Spleen (tissue), 11 donors: Measurements from ENCODE around the gene FANCE. TPM values are rescaled to one million over a fixed set of nuclear protein-coding genes. Genes with fewer than 3 reads are reported as not detected.
"Not testable (repeated sequence)": the region's sequence is repeated elsewhere in the genome, so short reads cannot be mapped to it uniquely, and the experiment has no call there.

Experiments
- DNase-seq: peaks from one replicate; pipeline ENCODE4 v3.0.0-alpha.2; 2020
- H3K27ac ChIP-seq, 8 donors: fragments of 200-600 bp; sonication (generic) in 7 of 8; 1 replicate in 4 of 8; 2 replicates in 4 of 8; pipeline versions ENCODE4 v1.5.0 to v1.8.0; 2016 to 2021; ENCODE audit warnings: inconsistent platforms in 4 of 8, mild to moderate bottlenecking in 4 of 8, moderate library complexity in 1 of 8
- H3K27me3 ChIP-seq, 7 donors: fragments of 200-600 bp; sonication (generic) in 6 of 7; replicated peaks in 1 of 7; 1 replicate in 4 of 7; 2 replicates in 3 of 7; pipeline versions ENCODE4 v1.5.0 to v1.8.0; 2016 to 2021; ENCODE audit warnings: inconsistent platforms in 3 of 7, mild to moderate bottlenecking in 1 of 7
- H3K36me3 ChIP-seq, 6 donors: fragments of 200-600 bp; sonication (generic) in 5 of 6; 1 replicate in 4 of 6; 2 replicates in 2 of 6; pipeline versions ENCODE4 v1.5.0 to v1.8.0; 2016 to 2021; ENCODE audit warnings: inconsistent platforms in 2 of 6
- H3K4me1 ChIP-seq, 6 donors: fragments of 200-600 bp; sonication (generic) in 5 of 6; 1 replicate in 3 of 6; 2 replicates in 3 of 6; pipeline versions ENCODE4 v1.5.0 to v1.8.0; 2016 to 2021; ENCODE audit warnings: inconsistent platforms in 3 of 6
- H3K4me3 ChIP-seq, 8 donors: fragments of 200-600 bp; sonication (generic) in 7 of 8; 1 replicate in 4 of 8; 2 replicates in 4 of 8; pipeline versions ENCODE4 v1.5.0 to v1.8.0; 2016 to 2021; ENCODE audit warnings: inconsistent platforms in 4 of 8, mild to moderate bottlenecking in 4 of 8, moderate library complexity in 2 of 8
- H3K9me3 ChIP-seq, 8 donors: fragments of 200-600 bp; sonication (generic) in 7 of 8; 1 replicate in 4 of 8; 2 replicates in 4 of 8; pipeline versions ENCODE4 v1.5.0 to v1.8.0; 2016 to 2021; ENCODE audit warnings: inconsistent platforms in 4 of 8
- POLR2A ChIP-seq, 3 donors: fragments of 450-650 bp; IDR thresholded peaks; one replicate each; pipeline ENCODE4 v1.5.1; 2017; ENCODE audit warnings: antibody characterized with exemption in 3 of 3, mild to moderate bottlenecking in 1 of 3
- POLR2AphosphoS5 ChIP-seq, 3 donors: sonication (generic); formaldehyde crosslinking; IDR thresholded peaks; one replicate each; pipeline ENCODE4 v1.5.1; 2017; ENCODE audit warnings: antibody characterized with exemption in 3 of 3
- WGBS, 5 donors: extraction: QIAGEN DNeasy Blood & Tissue Kit in 3 of 5; methylation state at CpG; one replicate each; pipeline versions ENCODE4 v1.1.5 to v1.1.7; 2013 to 2018; 5-methylcytosine and 5-hydroxymethylcytosine counted together
- intact Hi-C: fragments of 100-400 bp; cut with DNase I; formaldehyde crosslinking; loops from one replicate; pipeline ENCODE4 v1.15.0; 2023; ENCODE audit warnings: low total_unique reads
- microRNA-seq, 3 donors: library from miRNA; unstranded; fragments of <30 nt; microRNA quantifications; one replicate each; pipeline versions ENCODE4 to v1.1.0, GENCODE V29; 2019 to 2020
- polyA plus RNA-seq, 3 donors: library from polyadenylated mRNA; stranded (reverse); fragments of 200-250 nt; gene quantifications; one replicate each; pipeline ENCODE4 v1.2.1, GENCODE V29; 2013
- small RNA-seq, 4 donors: library from RNA; depleted of rRNA; stranded (forward); fragments of <200 nt; gene quantifications; one replicate each; pipeline ENCODE3, GENCODE V24; 2016
- total RNA-seq, 7 donors: library from RNA; depleted of rRNA in 3 of 7; stranded (reverse); fragments of >200 nt in 3 of 7; fragmentation: NEBNext Ultra II Directional in 4 of 7; extraction: Animal tissue kit (Norgen Biotek cat#: 25700) in 4 of 7; gene quantifications; one replicate each; pipeline versions ENCODE4 v1.1.0 to v1.2.1, GENCODE V29; 2016 to 2021
- TF ChIP-seq, protein P1 (sequence below), 11 experiments: fragments of 200-600 bp in 7 of 11; fragments of 450-650 bp in 4 of 11; sonication (generic) in 4 of 11; IDR thresholded peaks in 8 of 11; conservative IDR thresholded peaks in 3 of 11; 1 replicate in 7 of 11; 2 replicates in 4 of 11; pipeline versions ENCODE4 v1.4.0 to v1.8.0; 2016 to 2021; ENCODE audit warnings: antibody characterized with exemption in 11 of 11, inconsistent platforms in 4 of 11, mild to moderate bottlenecking in 1 of 11
- donor health status: healthy with polysubstance abuse.
- donor health status: DM: no; HTN: no; CAD: no; lungs with moderate emphysema.
- donor health status: DM: no; HTN: no; CAD: no.
- donor health status: Bipolar disorder and iron deficiency.
- donor health status: healthy.
- donor health status: DM: no; HTN: no; CAD: no.
- donor health status: DM: yes; HTN: yes; CAD: no.

Gene FANCE
- total and polyA plus RNA-seq, 10 donors, result 2.9 to 5.8 (median 4.2) TPM

- Histone ChIP-seq H3K36me3 (no peaks in the 10 kb centered on the region), H3K27ac (no peak overlapping the region), H3K27me3 (peaks cover 0 to 47% (median 16%) of the 10 kb centered on the region in 7 donors), H3K4me3 (peak overlapping the region in 1 of 8 donors; percentile 5), H3K4me1 (peaks cover 0 to 11% (median 2%) of the 10 kb centered on the region in 6 donors), H3K9me3 (no peaks in the 10 kb centered on the region)
- DNase-seq, result no peak
- TF ChIP-seq POLR2A (IDR thresholded peaks at IDR 0.05) (no peak), POLR2AphosphoS5 (IDR thresholded peaks at IDR 0.05) (no peak)
- TF ChIP-seq, protein P1, sequence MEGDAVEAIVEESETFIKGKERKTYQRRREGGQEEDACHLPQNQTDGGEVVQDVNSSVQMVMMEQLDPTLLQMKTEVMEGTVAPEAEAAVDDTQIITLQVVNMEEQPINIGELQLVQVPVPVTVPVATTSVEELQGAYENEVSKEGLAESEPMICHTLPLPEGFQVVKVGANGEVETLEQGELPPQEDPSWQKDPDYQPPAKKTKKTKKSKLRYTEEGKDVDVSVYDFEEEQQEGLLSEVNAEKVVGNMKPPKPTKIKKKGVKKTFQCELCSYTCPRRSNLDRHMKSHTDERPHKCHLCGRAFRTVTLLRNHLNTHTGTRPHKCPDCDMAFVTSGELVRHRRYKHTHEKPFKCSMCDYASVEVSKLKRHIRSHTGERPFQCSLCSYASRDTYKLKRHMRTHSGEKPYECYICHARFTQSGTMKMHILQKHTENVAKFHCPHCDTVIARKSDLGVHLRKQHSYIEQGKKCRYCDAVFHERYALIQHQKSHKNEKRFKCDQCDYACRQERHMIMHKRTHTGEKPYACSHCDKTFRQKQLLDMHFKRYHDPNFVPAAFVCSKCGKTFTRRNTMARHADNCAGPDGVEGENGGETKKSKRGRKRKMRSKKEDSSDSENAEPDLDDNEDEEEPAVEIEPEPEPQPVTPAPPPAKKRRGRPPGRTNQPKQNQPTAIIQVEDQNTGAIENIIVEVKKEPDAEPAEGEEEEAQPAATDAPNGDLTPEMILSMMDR (IDR thresholded peaks at IDR 0.05 in 8 of 11, conservative IDR thresholded peaks at IDR 0.05 in 3 of 11), result no peak
- intact Hi-C loops, result no loop called here
- 5 to 14% (median 7%) methylated on average over 18 to 26 of the region's 26 CpGs for WGBS, 5 donors
Observed at GRCh38 chr6:35512006-35512405, 59.9 kb downstream of the FANCE start.

DNA sequence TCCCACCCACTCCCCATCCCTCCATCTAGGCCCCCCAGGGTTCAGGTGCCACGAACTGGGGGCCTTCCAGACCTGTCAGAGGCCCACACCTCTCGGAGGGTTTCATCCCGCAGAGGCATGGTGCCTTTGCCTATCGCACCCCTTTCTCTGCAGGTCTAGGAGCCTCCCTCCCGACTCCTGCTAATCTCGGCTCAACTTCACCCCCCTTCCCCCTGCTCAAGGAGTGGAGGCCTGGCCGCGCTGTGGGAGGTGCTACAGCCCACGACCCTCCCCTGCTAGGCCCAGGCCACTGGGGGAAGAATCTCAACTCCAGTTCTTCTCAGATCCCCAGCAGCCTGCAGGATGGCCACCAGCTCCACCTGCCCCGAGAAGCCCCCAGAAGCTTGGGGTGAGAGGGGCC lies 60.6 kb downstream of the FANCE start, which contains the start of gene TULP1:
Gene TULP1 (minus strand): TSS at position 157 of the 400 bp plus-strand sequence. CDS start 38 bp downstream, at position 119.
- intact Hi-C loops, result no loop called here
- Histone ChIP-seq H3K36me3 (no peaks in the 10 kb centered on the region), H3K9me3 (no peaks in the 10 kb centered on the region), H3K4me3 (peak within 1 kb of the TSS in 1 of 8 donors; percentile 5), H3K27me3 (peaks cover 0 to 47% (median 16%) of the 10 kb centered on the region in 7 donors), H3K27ac (no peak within 1 kb of the TSS), H3K4me1 (peaks cover 0 to 11% (median 2%) of the 10 kb centered on the region in 6 donors)
- 85 to 94% (median 90%) methylated on average over 10 of the region's 10 CpGs for WGBS, 5 donors
- DNase-seq, result no peak
- TF ChIP-seq, protein P1 (IDR thresholded peaks at IDR 0.05 in 8 of 11, conservative IDR thresholded peaks at IDR 0.05 in 3 of 11), result no peak
- TF ChIP-seq POLR2A (IDR thresholded peaks at IDR 0.05) (no peak), POLR2AphosphoS5 (IDR thresholded peaks at IDR 0.05) (no peak)

DNA sequence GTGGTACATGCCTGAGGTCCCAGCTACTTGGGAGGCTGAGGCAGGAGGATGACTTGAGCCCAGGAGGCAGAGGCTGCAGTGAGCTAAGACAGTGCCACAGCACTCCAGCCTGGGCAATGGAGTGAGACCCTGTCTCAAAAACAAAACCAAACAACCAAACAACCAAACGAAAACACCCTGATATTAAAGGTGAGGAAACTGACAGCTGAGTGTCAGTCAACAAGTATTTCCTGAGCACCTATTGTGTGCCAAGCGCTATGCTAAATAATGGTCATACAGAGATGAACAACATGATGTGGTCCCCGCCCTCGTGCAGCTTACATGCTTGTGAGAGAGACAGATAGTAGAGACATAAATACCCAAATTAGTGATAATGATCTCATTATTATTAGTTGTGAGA lies 62.4 kb downstream of the FANCE start:
- intact Hi-C loops, result no loop called here
- DNase-seq, result no peak
- WGBS, 5 donors, result 82 to 88% (median 84%) methylated on average over 4 of the region's 4 CpGs
- Histone ChIP-seq H3K27me3 (peaks cover 0 to 39% (median 16%) of the 10 kb centered on the region in 7 donors), H3K4me1 (peaks cover 0 to 11% (median 2%) of the 10 kb centered on the region in 6 donors), H3K9me3 (no peaks in the 10 kb centered on the region), H3K27ac (no peak overlapping the region), H3K4me3 (no peak overlapping the region), H3K36me3 (no peaks in the 10 kb centered on the region)
- TF ChIP-seq, protein P1 (IDR thresholded peaks at IDR 0.05 in 8 of 11, conservative IDR thresholded peaks at IDR 0.05 in 3 of 11), result no peak
- TF ChIP-seq POLR2A (IDR thresholded peaks at IDR 0.05), result no peak
- no peak for TF ChIP-seq POLR2AphosphoS5 (IDR thresholded peaks at IDR 0.05)

- 74 to 91% (median 88%) methylated on average over 6 of the region's 6 CpGs for WGBS, 5 donors
- H3K4me3 ChIP-seq, intact Hi-C loops, H3K9me3 ChIP-seq, DNase-seq, H3K27ac ChIP-seq, H3K36me3 ChIP-seq: not testable (repeated sequence)
- Histone ChIP-seq H3K27me3 (peaks cover 0 to 27% (median 16%) of the 10 kb centered on the region in 7 donors), H3K4me1 (peaks cover 0 to 11% (median 2%) of the 10 kb centered on the region in 6 donors)
Observed at GRCh38 chr6:35515939-35516338, 63.8 kb downstream of the FANCE start.

Small RNA genes lying within 50 kb of the gene (microRNA-seq; reads per million reads assigned to microRNA genes)
- gene MIR7111, result 0 to 0.57 (median 0) reads per million in 3 donors

Small RNA genes lying within 50 kb of the gene (small RNA-seq; reads per million reads assigned to genes)
- 0 to 0.17 (median 0) reads per million in 4 donors for gene MIR7111

Other genes starting within 250 kb of the FANCE start
- gene SCUBE3, start 238.4 kb upstream of the FANCE start, total RNA-seq, result under 1 TPM in 6 of 7 donors, not detected in 1; 0.09 to 0.43 (median 0.23) TPM
- under 1 TPM; 0.03 to 0.04 (median 0.03) TPM for gene SCUBE3, start 238.4 kb upstream of the FANCE start, polyA plus RNA-seq
- 10 to 100 TPM; 51.6 to 80.0 (median 60.9) TPM for gene ZNF76, start 192.6 kb upstream of the FANCE start, total RNA-seq
- 10 to 100 TPM; 25.6 to 54.9 (median 40.9) TPM for gene ZNF76, start 192.6 kb upstream of the FANCE start, polyA plus RNA-seq
- 10 to 100 TPM; 57.9 to 89.0 (median 72.1) TPM for gene DEF6, start 154.5 kb upstream of the FANCE start, total RNA-seq
- 100 to 1,000 TPM in 1 of 3 donors, 10 to 100 TPM in 2; 63.2 to 132 (median 74.3) TPM for gene DEF6, start 154.5 kb upstream of the FANCE start, polyA plus RNA-seq
- 10 to 100 TPM; 24.5 to 37.4 (median 34.9) TPM for gene PPARD, start 109.8 kb upstream of the FANCE start, total RNA-seq
- gene PPARD, start 109.8 kb upstream of the FANCE start, polyA plus RNA-seq, result 10 to 100 TPM in 2 of 3 donors, 1 to 10 TPM in 1; 9.4 to 16.8 (median 12.7) TPM
- gene RPL10A, start 16.1 kb downstream of the FANCE start, total RNA-seq, result 1,000 to 10,000 TPM in 4 of 7 donors, 100 to 1,000 TPM in 3; 962 to 1,187 (median 1,013) TPM
- 1,000 to 10,000 TPM; 2,382 to 3,148 (median 2,560) TPM for gene RPL10A, start 16.1 kb downstream of the FANCE start, polyA plus RNA-seq
- gene TEAD3, start 44.7 kb downstream of the FANCE start, total RNA-seq, result 10 to 100 TPM in 3 of 7 donors, 1 to 10 TPM in 4; 2.8 to 15.2 (median 9.3) TPM
- gene TEAD3, start 44.7 kb downstream of the FANCE start, polyA plus RNA-seq, result 1 to 10 TPM; 2.5 to 4.4 (median 2.9) TPM
- not detected for gene TULP1, start 60.6 kb downstream of the FANCE start, total RNA-seq
- gene TULP1, start 60.6 kb downstream of the FANCE start, polyA plus RNA-seq, result under 1 TPM; 0.03 to 0.09 (median 0.04) TPM
- gene FKBP5, start 236.6 kb downstream of the FANCE start, total RNA-seq, result 100 to 1,000 TPM in 5 of 7 donors, 10 to 100 TPM in 2; 39.9 to 368 (median 241) TPM
- gene FKBP5, start 236.6 kb downstream of the FANCE start, polyA plus RNA-seq, result 10 to 100 TPM; 23.8 to 88.9 (median 75.9) TPM